Colonic mucosa (tissue), 4 donors: ENCODE measurements around the gene COL27A1. TPM values are rescaled to one million over a fixed set of nuclear protein-coding genes. Genes with fewer than 3 reads are reported as not detected.
A peak's percentile ranks its signal among the peaks of the same experiment; 100 is the strongest.

ENCODE experiments used
- DNase-seq: peaks from one replicate; pipeline ENCODE4 v3.0.0-alpha.2; 2020
- H3K27ac ChIP-seq: fragments of 200-600 bp; one replicate; pipeline ENCODE4 v1.8.0; 2021
- H3K27me3 ChIP-seq: fragments of 200-600 bp; one replicate; pipeline ENCODE4 v1.8.0; 2021
- H3K36me3 ChIP-seq: fragments of 200-600 bp; one replicate; pipeline ENCODE4 v1.8.0; 2021
- H3K4me1 ChIP-seq: fragments of 200-600 bp; one replicate; pipeline ENCODE4 v1.8.0; 2021; ENCODE audit warnings: mild to moderate bottlenecking
- H3K4me3 ChIP-seq: fragments of 200-600 bp; one replicate; pipeline ENCODE4 v1.8.0; 2021
- H3K9ac ChIP-seq, 2 donors: one replicate each; pipeline ENCODE4 v1.7.0; 2013; ENCODE audit warnings: control low read depth in 2 of 2, low read depth in 2 of 2, low read length in 2 of 2
- H3K9me3 ChIP-seq: fragments of 200-600 bp; one replicate; pipeline ENCODE4 v1.8.0; 2021
- CTCF ChIP-seq: fragments of 200-600 bp; IDR thresholded peaks from one replicate; pipeline ENCODE4 v1.8.0; 2022; ENCODE audit warnings: antibody characterized with exemption, mild to moderate bottlenecking
- intact Hi-C: fragments of 100-400 bp; cut with DNase I; formaldehyde crosslinking; loops from one replicate; pipeline ENCODE4 v1.14.1; 2022
- total RNA-seq, 2 donors: library from RNA; stranded (reverse); fragmentation: NEBNext Ultra II Directional in 1 of 2; extraction: Animal tissue kit (Norgen Biotek cat#: 25700) in 1 of 2; gene quantifications; one replicate each; pipeline ENCODE4 v1.2.1, GENCODE V29; 2021
- donor health status: healthy.
- donor health status: DM: no; HTN: no; CAD: no.
- donor health status: DM: no; HTN: no; CAD: no.

The COL27A1 gene
- total RNA-seq, 2 donors from 2014 or later = 2.9 to 4.2 TPM

- no peak overlapping the region for H3K27ac ChIP-seq
- H3K36me3 ChIP-seq = no peaks in the 10 kb centered on the region
- no peaks in the 10 kb centered on the region for H3K27me3 ChIP-seq
- H3K9me3 ChIP-seq = no peaks in the 10 kb centered on the region
- intact Hi-C loops = no loop called here
- no peak for DNase-seq
- TF ChIP-seq CTCF = no peak
- no peaks in the 10 kb centered on the region for H3K4me1 ChIP-seq
- H3K9ac ChIP-seq = no peak overlapping the region
- H3K4me3 ChIP-seq = no peak overlapping the region
These were observed 37.7 kb upstream of the COL27A1 start for GRCh38 chr9:114117614-114117995.

- H3K36me3 ChIP-seq = no peaks in the 10 kb centered on the region
- H3K4me3 ChIP-seq = no peak overlapping the region
- H3K27ac ChIP-seq = no peak overlapping the region
- H3K9ac ChIP-seq = no peak overlapping the region
- no peaks in the 10 kb centered on the region for H3K9me3 ChIP-seq
- H3K27me3 ChIP-seq = no peaks in the 10 kb centered on the region
- no peak for DNase-seq
- no peaks in the 10 kb centered on the region for H3K4me1 ChIP-seq
- TF ChIP-seq CTCF = no peak
- intact Hi-C loops = no loop called here
These were observed 37.1 kb upstream of the COL27A1 start for GRCh38 chr9:114117996-114118830.

GRCh38 chr9:114119242-114120191, 35.8 kb upstream of the COL27A1 start:
- no peak for TF ChIP-seq CTCF
- H3K27ac ChIP-seq = no peak overlapping the region
- no peaks in the 10 kb centered on the region for H3K4me1 ChIP-seq
- no peaks in the 10 kb centered on the region for H3K27me3 ChIP-seq
- no peaks in the 10 kb centered on the region for H3K36me3 ChIP-seq
- intact Hi-C loops = no loop called here
- H3K9ac ChIP-seq = no peak overlapping the region
- no peak overlapping the region for H3K4me3 ChIP-seq
- no peak for DNase-seq
- H3K9me3 ChIP-seq = no peaks in the 10 kb centered on the region

- TF ChIP-seq CTCF = no peak
- H3K27ac ChIP-seq = no peak overlapping the region
- H3K36me3 ChIP-seq = no peaks in the 10 kb centered on the region
- H3K9ac ChIP-seq = no peak overlapping the region
- intact Hi-C loops = no loop called here
- H3K27me3 ChIP-seq = no peaks in the 10 kb centered on the region
- no peaks in the 10 kb centered on the region for H3K9me3 ChIP-seq
- no peaks in the 10 kb centered on the region for H3K4me1 ChIP-seq
- H3K4me3 ChIP-seq = no peak overlapping the region
- peak; percentile 43 for DNase-seq
These were observed 34.9 kb upstream of the COL27A1 start for GRCh38 chr9:114120192-114121014.
